ENCODE measurements around the gene STK11.
A peak's percentile ranks its signal among the peaks of the same experiment; 100 is the strongest.

Gene STK11

GRCh38 chr19:1275260-1275975 lies 69.8 kb downstream of the STK11 start, which contains the start of gene FAM174C:
Gene FAM174C, plus strand, starts transcription at chr19:1275530. Its CDS starts 20 bp downstream, at chr19:1275550.
- peak; percentile 97 for DNase-seq

GRCh38 chr19:1275976-1276627 lies 70.5 kb downstream of the STK11 start:
- no peak for DNase-seq

- DNase-seq: no peak
Observed at GRCh38 chr19:1276628-1277022, 71.0 kb downstream of the STK11 start.

GRCh38 chr19:1277061-1277460 lies 71.5 kb downstream of the STK11 start:
- DNase-seq: no peak

Measured in KG1 (cell line).